ENCODE measurements around the gene FBXO10.

FBXO10 gene

DNA sequence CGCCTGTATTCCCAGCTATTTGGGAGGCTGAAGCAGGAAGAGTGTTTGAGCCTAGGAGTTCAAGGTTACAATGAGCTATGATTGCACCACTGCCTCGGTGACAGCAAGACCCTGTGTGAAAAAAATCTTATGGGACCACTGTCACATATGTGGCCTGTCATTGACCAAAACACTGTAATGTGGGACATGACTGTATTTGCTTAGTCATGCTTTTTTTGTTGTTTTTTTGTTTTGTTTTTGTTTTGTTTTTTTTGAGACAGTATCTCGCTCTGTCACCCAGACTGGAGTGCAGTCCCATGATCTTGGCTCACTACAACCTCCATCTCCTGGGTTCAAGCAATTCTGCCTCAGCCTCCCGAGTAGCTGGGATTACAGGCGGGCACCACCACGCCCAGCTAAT lies 76.9 kb downstream of the FBXO10 start:
- Histone ChIP-seq H3K27me3 (replicated peaks; ENCODE audit: insufficient read depth, low read length) (no peaks in the 10 kb centered on the region), H3K9ac (ENCODE audit: low read length) (no peak overlapping the region), H3K4me2 (ENCODE audit: low read depth, low read length) (no peak overlapping the region), H3K4me3 (ENCODE audit: low read length) (no peak overlapping the region), H3K79me2 (ENCODE audit: low read length) (peaks cover 5% of the 10 kb centered on the region; the same call in 1 of the 2 replicates), H3K9me3 (replicated peaks; ENCODE audit: insufficient read depth, low read length) (no peaks in the 10 kb centered on the region), H3K36me3 (replicated peaks; ENCODE audit: insufficient read depth, low read length) (peaks cover 19% of the 10 kb centered on the region), H3F3A (ENCODE audit: insufficient read depth, low read length) (no peaks in the 10 kb centered on the region), H4K20me1 (ENCODE audit: insufficient read depth, low read length) (no peaks in the 10 kb centered on the region), H2AFZ (ENCODE audit: low read length) (no peak overlapping the region), H3K4me1 (ENCODE audit: low read length) (no peaks in the 10 kb centered on the region), H3K9me2 (replicated peaks; ENCODE audit: insufficient read depth, low read length) (no peaks in the 10 kb centered on the region), H3K27ac (ENCODE audit: low read length) (no peak overlapping the region)
- TF ChIP-seq, protein P1, sequence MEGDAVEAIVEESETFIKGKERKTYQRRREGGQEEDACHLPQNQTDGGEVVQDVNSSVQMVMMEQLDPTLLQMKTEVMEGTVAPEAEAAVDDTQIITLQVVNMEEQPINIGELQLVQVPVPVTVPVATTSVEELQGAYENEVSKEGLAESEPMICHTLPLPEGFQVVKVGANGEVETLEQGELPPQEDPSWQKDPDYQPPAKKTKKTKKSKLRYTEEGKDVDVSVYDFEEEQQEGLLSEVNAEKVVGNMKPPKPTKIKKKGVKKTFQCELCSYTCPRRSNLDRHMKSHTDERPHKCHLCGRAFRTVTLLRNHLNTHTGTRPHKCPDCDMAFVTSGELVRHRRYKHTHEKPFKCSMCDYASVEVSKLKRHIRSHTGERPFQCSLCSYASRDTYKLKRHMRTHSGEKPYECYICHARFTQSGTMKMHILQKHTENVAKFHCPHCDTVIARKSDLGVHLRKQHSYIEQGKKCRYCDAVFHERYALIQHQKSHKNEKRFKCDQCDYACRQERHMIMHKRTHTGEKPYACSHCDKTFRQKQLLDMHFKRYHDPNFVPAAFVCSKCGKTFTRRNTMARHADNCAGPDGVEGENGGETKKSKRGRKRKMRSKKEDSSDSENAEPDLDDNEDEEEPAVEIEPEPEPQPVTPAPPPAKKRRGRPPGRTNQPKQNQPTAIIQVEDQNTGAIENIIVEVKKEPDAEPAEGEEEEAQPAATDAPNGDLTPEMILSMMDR (IDR thresholded peaks at IDR 0.05; ENCODE audit: low read length), result no peak
- TF ChIP-seq EZH2phosphoT487 (IDR thresholded peaks at IDR 0.05; ENCODE audit: low read length) (no peak), EZH2 (optimal IDR thresholded peaks at IDR 0.05; ENCODE audit: low read depth, low read length) (no peak)
- no peak for DNase-seq

DNA sequence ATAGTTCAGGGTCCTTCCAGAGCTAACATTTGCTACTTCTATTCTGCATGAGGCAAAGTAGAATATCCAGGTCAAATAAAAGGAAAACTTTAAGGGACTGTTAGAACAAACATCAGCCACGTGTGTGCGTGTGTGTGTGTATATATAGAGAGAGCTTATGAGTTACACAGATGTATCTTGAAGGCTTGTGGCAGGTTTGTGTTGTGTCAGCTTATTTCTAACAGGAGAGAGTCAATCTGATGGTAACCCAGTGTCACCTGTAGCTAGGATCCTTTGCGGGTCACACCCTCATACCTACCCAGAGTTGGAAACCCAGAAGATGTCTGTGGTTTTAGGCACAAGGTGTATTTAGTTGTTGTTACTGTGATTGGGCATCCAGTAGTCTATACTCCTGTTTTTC lies 77.7 kb downstream of the FBXO10 start:
- H4K20me1 ChIP-seq (ENCODE audit: insufficient read depth, low read length), result no peaks in the 10 kb centered on the region
- no peak overlapping the region for H3K9ac ChIP-seq (ENCODE audit: low read length)
- H3F3A ChIP-seq (ENCODE audit: insufficient read depth, low read length), result no peaks in the 10 kb centered on the region
- peaks cover 5% of the 10 kb centered on the region; the same call in 1 of the 2 replicates for H3K79me2 ChIP-seq (ENCODE audit: low read length)
- no peak overlapping the region for H2AFZ ChIP-seq (ENCODE audit: low read length)
- peaks cover 21% of the 10 kb centered on the region for H3K36me3 ChIP-seq (replicated peaks; ENCODE audit: insufficient read depth, low read length)
- H3K4me2 ChIP-seq (ENCODE audit: low read depth, low read length), result no peak overlapping the region
- DNase-seq, result no peak
- H3K27ac ChIP-seq (ENCODE audit: low read length), result no peak overlapping the region
- no peak overlapping the region for H3K4me3 ChIP-seq (ENCODE audit: low read length)
- TF ChIP-seq, protein P1 (IDR thresholded peaks at IDR 0.05; ENCODE audit: low read length), result no peak
- no peak for TF ChIP-seq EZH2phosphoT487 (IDR thresholded peaks at IDR 0.05; ENCODE audit: low read length)
- TF ChIP-seq EZH2 (optimal IDR thresholded peaks at IDR 0.05; ENCODE audit: low read depth, low read length), result no peak
- no peaks in the 10 kb centered on the region for H3K27me3 ChIP-seq (replicated peaks; ENCODE audit: insufficient read depth, low read length)
- H3K9me3 ChIP-seq (replicated peaks; ENCODE audit: insufficient read depth, low read length), result no peaks in the 10 kb centered on the region
- no peaks in the 10 kb centered on the region for H3K4me1 ChIP-seq (ENCODE audit: low read length)
- no peaks in the 10 kb centered on the region for H3K9me2 ChIP-seq (replicated peaks; ENCODE audit: insufficient read depth, low read length)

DNA sequence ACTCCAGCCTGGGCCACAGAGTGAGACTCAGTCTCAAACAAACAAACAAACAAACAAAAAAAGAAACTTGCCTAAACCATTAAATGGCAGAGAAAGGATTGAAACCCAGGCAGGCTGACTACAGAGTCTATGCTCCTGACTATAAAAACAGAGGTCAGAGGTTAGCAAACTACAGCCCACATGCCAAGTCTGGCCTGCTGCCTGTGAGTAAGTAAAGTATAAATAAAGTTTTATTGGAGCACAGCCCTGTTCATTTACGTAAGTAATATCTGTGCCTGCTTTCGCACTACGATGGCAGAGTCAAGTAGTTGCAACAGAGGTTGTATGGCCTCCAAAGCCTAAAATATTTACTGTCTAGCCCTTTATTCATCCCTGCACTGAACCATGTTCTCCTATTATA lies 78.9 kb downstream of the FBXO10 start:
- no peaks in the 10 kb centered on the region for H3K27me3 ChIP-seq (replicated peaks; ENCODE audit: insufficient read depth, low read length)
- no peaks in the 10 kb centered on the region for H3K9me3 ChIP-seq (replicated peaks; ENCODE audit: insufficient read depth, low read length)
- H3K4me2 ChIP-seq (ENCODE audit: low read depth, low read length), result no peak overlapping the region
- no peaks in the 10 kb centered on the region for H3K4me1 ChIP-seq (ENCODE audit: low read length)
- H3K4me3 ChIP-seq (ENCODE audit: low read length), result no peak overlapping the region
- no peak overlapping the region for H2AFZ ChIP-seq (ENCODE audit: low read length)
- no peak for TF ChIP-seq EZH2 (optimal IDR thresholded peaks at IDR 0.05; ENCODE audit: low read depth, low read length)
- DNase-seq, result no peak
- H3K36me3 ChIP-seq (replicated peaks; ENCODE audit: insufficient read depth, low read length), result peaks cover 21% of the 10 kb centered on the region
- H3K9me2 ChIP-seq (replicated peaks; ENCODE audit: insufficient read depth, low read length), result no peaks in the 10 kb centered on the region
- no peak overlapping the region for H3K9ac ChIP-seq (ENCODE audit: low read length)
- H3F3A ChIP-seq (ENCODE audit: insufficient read depth, low read length), result no peaks in the 10 kb centered on the region
- H3K27ac ChIP-seq (ENCODE audit: low read length), result no peak overlapping the region
- H3K79me2 ChIP-seq (ENCODE audit: low read length), result peaks cover 5% of the 10 kb centered on the region; the same call in 1 of the 2 replicates
- H4K20me1 ChIP-seq (ENCODE audit: insufficient read depth, low read length), result no peaks in the 10 kb centered on the region

DNA sequence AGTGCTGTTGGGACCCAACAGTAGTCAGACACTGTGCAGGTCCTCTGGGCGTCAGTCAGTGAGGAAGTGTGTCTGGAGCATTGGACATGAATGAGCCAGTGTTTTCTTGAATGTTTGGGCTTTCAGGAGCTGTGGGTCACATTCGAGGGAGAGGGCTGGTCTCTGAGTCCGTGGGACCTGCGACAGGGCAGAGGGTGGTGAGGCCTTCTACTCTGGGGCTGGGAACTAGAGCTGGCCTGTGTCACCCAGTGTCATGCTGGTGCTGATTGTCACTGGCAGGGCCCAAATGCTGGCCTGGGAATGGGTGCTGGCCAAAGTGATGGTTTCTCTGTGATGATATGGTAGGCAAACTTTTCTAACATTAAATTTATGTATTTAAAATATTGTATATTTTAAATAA lies 80.2 kb downstream of the FBXO10 start:
- no peak overlapping the region for H2AFZ ChIP-seq (ENCODE audit: low read length)
- H3K9me2 ChIP-seq (replicated peaks; ENCODE audit: insufficient read depth, low read length), result no peaks in the 10 kb centered on the region
- H3K36me3 ChIP-seq (replicated peaks; ENCODE audit: insufficient read depth, low read length), result peaks cover 15% of the 10 kb centered on the region; the same call in 1 of the 2 replicates
- no peak for DNase-seq
- no peaks in the 10 kb centered on the region for H4K20me1 ChIP-seq (ENCODE audit: insufficient read depth, low read length)
- H3K79me2 ChIP-seq (ENCODE audit: low read length), result peaks cover 7% of the 10 kb centered on the region
- no peak overlapping the region for H3K27ac ChIP-seq (ENCODE audit: low read length)
- H3K27me3 ChIP-seq (replicated peaks; ENCODE audit: insufficient read depth, low read length), result no peaks in the 10 kb centered on the region
- no peaks in the 10 kb centered on the region for H3K4me1 ChIP-seq (ENCODE audit: low read length)
- H3K9ac ChIP-seq (ENCODE audit: low read length), result no peak overlapping the region
- H3K4me2 ChIP-seq (ENCODE audit: low read depth, low read length), result no peak overlapping the region
- H3K4me3 ChIP-seq (ENCODE audit: low read length), result no peak overlapping the region
- H3K9me3 ChIP-seq (replicated peaks; ENCODE audit: insufficient read depth, low read length), result no peaks in the 10 kb centered on the region
- TF ChIP-seq, protein P1 (IDR thresholded peaks at IDR 0.05; ENCODE audit: low read length), result no peak
- TF ChIP-seq EZH2 (optimal IDR thresholded peaks at IDR 0.05; ENCODE audit: low read depth, low read length), result no peak
- no peak for TF ChIP-seq EZH2phosphoT487 (IDR thresholded peaks at IDR 0.05; ENCODE audit: low read length)
- no peaks in the 10 kb centered on the region for H3F3A ChIP-seq (ENCODE audit: insufficient read depth, low read length)
